HG02759 (cell line): ENCODE measurements around the gene DPP10.

Experiments
- ATAC-seq: cut with Tn5 transposase; IDR thresholded peaks from one replicate; pipeline ENCODE4 v1.9.1; 2021; ENCODE audit warnings: mild to moderate bottlenecking, moderate library complexity; ENCODE audit not compliant: unreplicated experiment

The DPP10 gene

GRCh38 chr2:115533081-115533480 lies 1090.6 kb downstream of the DPP10 start:
- ATAC-seq, result no peak

- no peak for ATAC-seq
These were observed 1099.4 kb downstream of the DPP10 start for GRCh38 chr2:115541814-115542213.

GRCh38 chr2:115542331-115542730 lies 1099.9 kb downstream of the DPP10 start:
- ATAC-seq, result no peak

- ATAC-seq, result no peak
These were observed 1100.6 kb downstream of the DPP10 start for GRCh38 chr2:115543024-115543423.

- ATAC-seq, result no peak
These were observed 1101.0 kb downstream of the DPP10 start for GRCh38 chr2:115543461-115543860.

- ATAC-seq, result no peak
These were observed 1107.2 kb downstream of the DPP10 start for GRCh38 chr2:115549611-115550130.

GRCh38 chr2:115552726-115553125 lies 1110.3 kb downstream of the DPP10 start:
- no peak for ATAC-seq

- ATAC-seq, result no peak
These were observed 1111.7 kb downstream of the DPP10 start for GRCh38 chr2:115554153-115554552.

- ATAC-seq, result no peak
These were observed 1116.3 kb downstream of the DPP10 start for GRCh38 chr2:115558725-115559124.

GRCh38 chr2:115560666-115561065 lies 1118.2 kb downstream of the DPP10 start:
- no peak for ATAC-seq

GRCh38 chr2:115568643-115569042 lies 1126.2 kb downstream of the DPP10 start:
- no peak for ATAC-seq

GRCh38 chr2:115569547-115569946 lies 1127.1 kb downstream of the DPP10 start:
- ATAC-seq, result no peak

GRCh38 chr2:115572746-115573145 lies 1130.3 kb downstream of the DPP10 start:
- ATAC-seq, result no peak

- ATAC-seq, result no peak
These were observed 1131.3 kb downstream of the DPP10 start for GRCh38 chr2:115573756-115574155.

- ATAC-seq, result no peak
These were observed 1132.2 kb downstream of the DPP10 start for GRCh38 chr2:115574667-115575066.

GRCh38 chr2:115580784-115581183 lies 1138.3 kb downstream of the DPP10 start:
- ATAC-seq, result no peak

GRCh38 chr2:115584507-115584906 lies 1142.1 kb downstream of the DPP10 start:
- ATAC-seq, result no peak

- no peak for ATAC-seq
These were observed 1154.4 kb downstream of the DPP10 start for GRCh38 chr2:115596659-115597375.

GRCh38 chr2:115603285-115603684 lies 1160.8 kb downstream of the DPP10 start:
- ATAC-seq, result no peak

- no peak for ATAC-seq
These were observed 1163.9 kb downstream of the DPP10 start for GRCh38 chr2:115606350-115606749.

- ATAC-seq, result no peak
These were observed 1167.5 kb downstream of the DPP10 start for GRCh38 chr2:115609978-115610377.

- no peak for ATAC-seq
These were observed 1168.4 kb downstream of the DPP10 start for GRCh38 chr2:115610888-115611287.

- ATAC-seq, result no peak
These were observed 1181.9 kb downstream of the DPP10 start for GRCh38 chr2:115624332-115624731.
